Retina (tissue), 1 donor: Measurements from ENCODE around the gene DCANP1.

Experiments used
- DNase-seq: peaks from one replicate; pipeline ENCODE4 v3.0.0-alpha.2; 2016

DCANP1 gene

DNA sequence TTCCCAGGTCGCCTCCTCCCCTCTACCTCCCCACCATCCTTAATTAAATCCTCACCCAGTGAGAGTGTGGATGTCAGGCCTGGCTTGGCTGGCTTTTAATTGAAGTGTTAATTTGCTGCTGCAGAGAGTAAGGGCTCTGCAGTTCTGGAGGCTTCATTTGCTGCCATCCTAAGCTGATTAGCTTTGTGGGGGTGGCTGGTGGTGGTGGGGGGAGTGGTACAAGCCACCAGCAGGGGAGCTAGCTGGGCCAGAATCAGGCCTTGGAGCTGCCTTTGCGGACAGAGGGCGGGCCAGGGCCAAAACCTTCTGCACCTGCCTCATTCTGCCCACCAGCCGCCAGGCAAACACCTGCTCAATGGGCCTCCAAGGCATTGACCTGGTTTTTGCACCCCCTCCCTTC lies 31.8 kb upstream of the DCANP1 start:
- DNase-seq = no peak

DNA sequence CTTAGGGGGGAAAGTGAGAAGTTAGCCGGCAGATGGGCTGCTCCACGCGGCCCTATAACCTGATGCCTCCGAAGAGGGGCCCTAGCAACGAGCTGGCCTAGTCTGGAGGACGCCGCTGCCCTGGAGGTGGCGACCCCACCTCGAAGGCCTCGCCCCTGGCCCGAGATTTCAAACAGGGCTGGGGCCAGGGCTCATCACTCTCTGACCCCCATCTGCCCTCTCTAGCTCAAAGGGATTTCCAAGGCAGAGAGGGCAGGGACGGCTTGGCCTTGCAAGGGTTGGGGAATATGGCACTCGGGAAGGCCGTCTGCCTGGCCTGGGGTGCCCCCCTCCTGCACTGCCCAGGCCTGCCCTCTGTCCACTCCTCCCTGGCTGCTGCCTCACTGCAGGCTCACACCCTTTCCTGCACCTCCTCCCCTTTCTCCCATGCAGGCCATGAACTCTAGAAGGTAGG lies 30.5 kb upstream of the DCANP1 start:
- peak; percentile 76 for DNase-seq

DNA sequence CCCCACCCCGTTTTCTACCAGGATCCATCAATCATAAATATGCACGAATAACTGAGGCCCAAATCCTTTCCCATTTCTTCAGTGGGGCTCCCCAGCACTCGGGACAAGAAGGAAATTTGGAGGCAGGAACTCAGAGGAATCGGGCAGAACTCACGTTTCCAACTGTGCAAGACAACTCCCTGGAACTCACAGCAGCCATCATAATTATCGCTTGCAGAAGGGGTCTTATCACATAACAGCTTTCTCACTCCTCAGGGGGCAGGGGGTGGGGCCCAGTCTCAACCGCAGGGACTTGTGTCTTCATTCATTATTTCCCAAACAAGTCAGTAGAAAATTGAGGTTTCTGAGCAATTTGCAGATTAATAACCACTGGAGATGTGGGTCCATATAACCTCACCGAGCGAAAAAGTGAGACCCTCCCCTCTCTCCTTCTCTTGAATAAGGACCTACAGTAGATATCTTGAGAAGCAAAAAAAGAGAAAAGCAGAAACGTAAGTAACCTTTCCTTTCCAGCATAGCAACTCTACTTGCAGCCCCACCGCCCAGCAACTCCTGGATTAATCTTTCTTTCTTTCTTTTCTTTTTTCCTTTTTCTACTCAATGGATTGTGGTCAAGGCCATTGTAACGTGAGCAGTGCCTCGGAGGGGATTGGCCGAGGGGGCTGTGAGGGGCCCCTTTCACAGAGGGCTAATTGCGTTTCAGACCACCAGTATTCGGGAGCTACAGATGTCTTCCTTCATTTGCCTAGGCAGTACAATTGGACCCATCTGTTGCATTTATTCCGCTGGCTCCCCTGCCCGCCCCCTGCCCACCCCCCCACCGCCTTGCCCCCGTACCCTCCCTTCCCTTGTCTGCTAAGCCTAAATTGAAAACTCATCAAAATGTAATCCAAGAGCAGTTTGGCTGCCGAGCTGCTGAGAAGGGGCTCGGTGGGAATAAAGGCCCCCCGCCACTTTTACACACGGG lies 29.8 kb upstream of the DCANP1 start:
- DNase-seq = peak; percentile 54

DNA sequence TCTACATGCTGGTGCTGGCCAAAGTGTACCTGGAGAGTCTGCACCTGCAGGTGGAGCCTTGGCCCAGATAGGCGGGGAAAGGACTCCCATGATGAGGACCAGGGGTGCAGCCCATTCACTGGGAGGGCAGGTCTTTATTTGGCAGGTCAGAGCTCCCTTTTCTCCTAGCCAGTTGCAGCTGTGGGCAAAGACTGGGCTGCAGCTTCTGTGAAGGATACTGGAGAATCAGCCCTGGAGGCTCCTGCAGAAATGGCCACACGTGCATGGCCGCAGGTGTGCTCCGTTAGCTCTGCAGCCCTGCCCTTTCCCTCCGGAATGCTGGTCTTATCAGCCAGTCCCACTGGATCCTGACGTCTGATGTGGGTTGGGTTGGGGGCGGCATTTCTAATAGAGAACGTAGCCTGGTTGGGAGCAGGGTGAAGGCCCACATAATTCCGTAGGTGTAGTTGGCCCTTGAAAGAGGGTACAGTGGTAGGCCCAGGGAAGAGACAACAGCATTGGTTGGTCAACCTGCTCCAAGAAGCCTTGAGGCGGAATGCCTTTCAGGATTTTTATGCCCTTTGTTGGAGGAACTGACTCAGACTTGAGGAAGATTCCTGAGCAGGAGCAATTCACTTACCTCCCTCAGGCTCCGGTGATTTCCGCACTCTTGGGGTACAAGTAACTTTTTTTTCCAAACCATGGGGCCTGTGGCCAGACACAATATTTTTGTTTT lies 27.0 kb upstream of the DCANP1 start:
- no peak for DNase-seq

DNA sequence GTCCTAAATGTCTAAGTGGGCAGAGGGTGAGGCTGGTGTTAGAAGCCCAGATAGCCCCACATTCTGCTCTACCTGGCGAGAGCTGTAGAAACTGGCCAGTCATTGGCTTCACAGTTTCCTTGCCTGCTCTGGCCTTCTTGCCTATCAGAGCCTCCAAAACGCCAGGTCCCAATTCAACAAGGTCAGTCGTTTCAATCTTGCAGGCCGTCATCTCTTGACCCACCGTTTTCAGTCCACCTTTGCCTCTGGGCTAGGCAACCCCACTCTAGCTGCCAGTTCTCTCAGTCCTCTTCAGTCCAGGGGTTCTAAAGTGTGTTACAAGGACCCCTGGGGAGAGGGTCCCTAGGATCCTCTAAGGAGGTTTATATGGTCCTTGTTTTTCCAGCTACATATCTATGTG lies 25.0 kb upstream of the DCANP1 start:
- DNase-seq = no peak

DNA sequence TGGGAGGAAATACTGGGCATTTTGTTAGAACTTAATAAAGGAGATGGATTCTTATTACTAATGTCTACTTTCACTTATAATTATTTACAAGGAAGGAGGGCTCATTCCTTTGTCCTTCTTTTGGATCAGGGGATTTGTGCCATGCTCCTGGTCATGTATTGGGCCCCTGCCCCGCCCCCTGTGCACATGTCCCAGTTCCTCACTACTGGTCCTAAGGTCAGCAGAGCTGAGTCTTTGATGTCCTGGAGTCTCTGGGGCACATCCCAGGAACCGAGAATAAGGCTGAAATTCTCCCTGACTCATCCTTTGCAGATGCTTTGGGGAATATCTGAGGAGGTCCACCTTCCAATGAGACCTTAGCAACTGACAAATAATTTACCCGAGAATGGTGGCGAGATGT lies 24.6 kb upstream of the DCANP1 start:
- DNase-seq = no peak

DNA sequence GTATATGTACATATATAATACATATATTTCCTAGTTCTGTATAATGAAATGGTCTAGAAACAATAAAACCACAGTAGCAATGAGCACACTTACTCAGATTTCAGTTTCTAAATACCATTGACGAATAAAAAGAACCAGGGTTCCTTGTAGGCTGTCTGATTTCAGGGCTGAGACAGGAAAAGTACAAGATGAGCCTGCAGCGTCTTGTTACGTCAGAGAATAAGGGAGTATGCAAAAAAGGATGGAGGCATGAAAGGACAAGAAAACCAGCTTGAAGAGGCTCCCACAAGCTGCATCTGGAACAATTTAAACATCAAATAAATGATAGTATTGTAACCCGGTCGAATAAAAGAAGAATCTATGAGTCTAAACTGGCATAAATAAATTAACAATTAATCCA lies 22.8 kb upstream of the DCANP1 start:
- no peak for DNase-seq

DNA sequence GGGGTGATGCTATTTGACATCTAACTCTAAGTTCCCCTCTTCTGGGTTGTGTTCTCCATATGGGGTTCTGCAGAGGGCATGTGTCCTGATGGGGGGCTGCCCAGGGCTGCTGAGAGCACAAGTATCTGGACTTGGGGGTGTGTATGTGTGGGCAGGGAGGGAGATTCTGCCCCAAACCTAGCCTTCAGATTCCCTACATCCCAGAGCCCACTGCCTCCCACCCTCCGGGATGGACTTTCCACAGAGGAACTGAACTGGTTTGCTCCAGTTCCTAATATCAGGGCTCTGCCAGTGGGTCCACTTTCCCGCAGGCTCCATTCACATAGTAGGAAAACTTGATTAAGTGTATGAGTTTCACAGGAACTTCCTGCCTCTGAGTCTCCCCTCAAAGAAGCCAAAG lies 21.4 kb upstream of the DCANP1 start:
- no peak for DNase-seq

DNA sequence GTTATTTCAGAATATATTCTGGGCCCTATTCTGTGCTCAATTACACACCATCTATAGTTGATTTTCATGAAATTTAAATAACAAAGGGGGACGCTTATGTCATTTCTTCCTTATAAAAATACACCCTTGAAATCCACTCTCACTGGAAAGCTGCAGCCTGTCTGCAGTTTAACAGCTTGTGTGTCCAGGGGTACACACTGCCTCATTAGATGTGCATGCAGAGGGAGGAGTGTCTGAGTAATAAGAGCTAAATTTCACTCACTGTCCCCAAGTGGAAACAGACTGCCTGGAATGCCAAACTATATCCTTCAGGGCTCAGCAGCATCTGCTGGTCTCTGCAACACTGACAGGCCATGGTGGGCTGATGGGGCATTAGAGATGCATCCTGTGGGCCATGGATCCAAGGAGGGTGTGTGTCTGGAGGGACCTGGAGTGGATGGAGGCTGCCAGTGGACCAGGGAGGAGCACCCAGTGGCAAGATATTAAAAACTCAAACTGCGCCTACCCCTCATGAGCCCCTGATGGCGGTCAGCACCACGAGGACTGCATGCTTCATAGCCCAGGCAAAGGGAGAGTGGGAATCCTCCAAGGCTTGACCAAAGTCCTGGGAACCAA lies 20.8 kb upstream of the DCANP1 start:
- no peak for DNase-seq

DNA sequence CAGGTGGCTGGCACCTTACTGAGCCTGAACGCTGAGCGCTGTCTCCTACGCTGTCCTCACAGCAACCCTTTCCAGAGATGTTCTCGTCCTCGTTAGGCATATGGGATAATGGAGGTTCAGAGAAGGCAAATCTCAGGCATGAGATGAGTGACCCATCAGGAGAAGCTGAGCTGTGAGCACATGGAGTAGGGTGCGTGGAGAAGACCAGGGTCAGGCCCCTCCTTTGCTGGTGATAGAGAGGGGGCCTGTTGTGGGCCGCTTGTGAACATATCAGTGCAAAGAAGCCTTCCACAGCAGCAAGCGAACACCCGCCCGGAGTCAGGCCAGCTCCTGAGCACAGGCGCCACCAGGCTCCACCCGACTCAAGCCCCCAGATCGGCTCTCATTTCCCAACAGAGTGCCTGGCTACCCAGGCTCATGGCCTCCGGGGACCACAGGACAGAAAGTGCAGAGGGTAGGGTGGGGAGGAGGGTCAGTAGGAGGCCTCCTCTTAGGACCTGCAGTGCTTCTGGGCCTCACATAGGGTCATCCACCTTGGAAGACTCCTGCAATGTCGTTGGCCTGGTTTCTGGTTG lies 20.0 kb upstream of the DCANP1 start:
- no peak for DNase-seq

DNA sequence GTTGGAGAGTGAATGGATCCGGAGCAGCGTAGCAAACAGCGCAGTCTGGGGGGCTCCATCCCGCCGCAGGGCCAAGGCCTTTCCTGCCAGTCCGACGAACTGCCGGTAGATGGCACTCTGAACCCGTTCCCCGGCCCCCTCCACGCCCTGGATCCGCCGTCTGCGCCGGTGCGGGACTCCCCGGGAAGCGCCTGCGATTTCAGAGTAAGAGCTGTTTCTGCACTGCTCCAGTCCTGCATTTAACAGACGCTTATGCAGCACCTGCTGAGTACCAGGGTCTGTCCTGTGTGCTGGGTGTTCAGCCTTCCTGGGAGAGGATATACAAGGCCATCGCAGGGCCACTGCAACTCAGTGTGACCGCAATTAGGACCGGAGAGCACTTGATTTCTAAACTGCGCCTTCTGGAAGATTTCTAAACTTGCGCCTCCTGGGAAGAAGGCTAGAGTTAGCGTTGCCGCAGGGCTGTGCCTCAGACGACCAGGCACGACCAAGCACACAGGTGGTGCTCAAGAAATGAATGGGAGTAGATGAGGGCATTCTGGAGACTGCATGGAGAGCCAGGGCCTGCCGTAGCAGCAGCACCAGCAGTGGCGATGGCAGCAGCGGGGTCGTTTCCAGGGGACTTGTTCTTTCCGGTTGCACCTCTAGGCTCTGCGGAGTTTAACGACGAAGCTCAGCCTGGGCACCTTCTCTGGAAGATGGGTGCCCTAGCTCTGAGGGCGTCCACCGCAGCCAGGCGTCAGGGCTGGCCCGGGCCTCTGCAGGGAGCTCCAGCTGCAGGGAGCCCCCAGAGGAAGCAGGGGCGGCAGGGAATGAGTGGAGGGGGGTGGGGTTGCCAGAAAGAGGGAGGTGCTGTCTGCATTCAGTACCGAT lies 19.3 kb upstream of the DCANP1 start:
- peak; percentile 92 for DNase-seq

DNA sequence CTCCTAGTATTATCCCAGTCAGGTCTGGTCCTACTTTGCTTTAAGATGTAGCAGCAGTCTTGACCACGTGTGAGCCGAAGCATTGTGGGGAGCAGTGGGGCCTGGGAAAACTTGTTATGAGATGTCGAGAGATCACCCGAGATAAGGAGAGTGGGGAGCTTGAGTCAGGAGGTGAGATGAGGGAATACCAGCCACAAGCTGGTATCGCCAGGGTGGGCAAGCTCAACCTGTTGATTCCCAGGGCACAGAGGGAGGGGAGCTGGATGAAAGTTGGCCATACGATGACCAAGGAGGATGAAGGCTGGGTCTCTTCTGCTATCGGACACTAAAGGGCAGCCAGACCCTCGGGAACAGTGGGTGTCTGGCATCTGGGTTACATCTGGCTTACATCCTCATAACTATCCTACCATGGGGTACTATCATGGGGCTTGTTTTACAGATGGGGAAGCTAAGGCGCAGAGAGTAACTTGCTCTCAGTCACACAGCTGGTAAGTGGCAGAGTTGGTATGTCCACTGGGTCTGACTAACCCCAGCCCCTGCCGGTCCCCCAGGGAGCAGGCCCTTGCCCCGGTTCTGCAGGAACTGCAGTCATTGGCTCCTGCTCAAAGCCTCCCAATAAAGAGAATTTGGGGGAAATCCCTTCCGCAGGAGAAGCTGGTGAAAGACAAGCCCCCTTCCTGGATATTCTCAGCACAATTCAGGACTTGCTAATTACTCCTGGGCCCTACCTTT lies 18.4 kb upstream of the DCANP1 start:
- DNase-seq = no peak

DNA sequence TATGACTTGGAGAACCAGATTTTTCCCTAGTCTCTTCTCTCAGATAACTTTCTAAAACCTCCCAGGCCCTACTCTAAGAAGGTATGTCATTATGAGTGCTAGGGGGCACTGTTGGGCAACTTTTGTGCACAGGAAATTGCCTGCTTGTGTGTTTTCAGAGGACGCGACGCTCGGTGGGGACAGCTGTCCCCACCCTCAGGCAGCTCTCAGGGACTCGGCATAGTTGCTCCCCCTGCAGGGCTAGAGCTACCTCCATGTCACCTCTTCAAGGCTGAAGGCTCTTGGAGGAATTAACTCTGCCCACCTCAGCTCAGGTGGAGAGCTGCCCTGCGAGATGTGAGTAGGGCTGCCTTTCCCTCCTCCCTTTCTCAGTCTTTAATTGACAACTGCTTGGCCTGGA lies 15.2 kb upstream of the DCANP1 start:
- peak; percentile 65 for DNase-seq

DNA sequence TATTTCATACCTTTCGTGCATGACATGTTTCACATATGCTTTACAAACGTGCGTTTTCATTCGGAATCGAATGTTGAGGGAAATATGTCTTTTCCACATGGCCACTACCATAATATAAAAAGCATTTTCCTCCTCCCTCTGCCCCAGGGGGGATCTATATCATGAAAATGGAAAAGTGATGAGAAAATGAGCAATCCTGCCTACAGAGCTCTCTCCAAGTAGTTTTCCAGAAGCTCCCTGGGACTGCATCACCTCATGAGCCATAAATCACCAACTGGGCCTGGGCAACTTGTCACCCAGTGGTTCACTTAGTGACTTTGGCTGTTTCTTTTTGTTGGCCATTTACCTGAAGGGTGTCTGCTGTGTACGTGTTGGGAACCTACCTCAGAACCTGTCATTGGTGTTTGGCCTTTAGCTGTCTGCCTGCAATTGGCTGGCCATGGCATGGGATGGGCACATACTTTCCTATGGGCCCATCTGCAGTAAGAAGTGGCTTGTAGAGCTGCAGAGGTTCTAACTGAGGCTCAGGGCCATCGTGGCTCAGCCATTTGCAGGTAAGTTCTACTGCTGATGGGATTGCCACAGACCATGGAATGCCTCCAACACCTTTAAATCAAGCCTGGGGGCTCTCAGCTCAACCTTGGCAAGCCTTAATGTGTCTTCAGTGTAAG lies 14.5 kb upstream of the DCANP1 start:
- DNase-seq = no peak

DNA sequence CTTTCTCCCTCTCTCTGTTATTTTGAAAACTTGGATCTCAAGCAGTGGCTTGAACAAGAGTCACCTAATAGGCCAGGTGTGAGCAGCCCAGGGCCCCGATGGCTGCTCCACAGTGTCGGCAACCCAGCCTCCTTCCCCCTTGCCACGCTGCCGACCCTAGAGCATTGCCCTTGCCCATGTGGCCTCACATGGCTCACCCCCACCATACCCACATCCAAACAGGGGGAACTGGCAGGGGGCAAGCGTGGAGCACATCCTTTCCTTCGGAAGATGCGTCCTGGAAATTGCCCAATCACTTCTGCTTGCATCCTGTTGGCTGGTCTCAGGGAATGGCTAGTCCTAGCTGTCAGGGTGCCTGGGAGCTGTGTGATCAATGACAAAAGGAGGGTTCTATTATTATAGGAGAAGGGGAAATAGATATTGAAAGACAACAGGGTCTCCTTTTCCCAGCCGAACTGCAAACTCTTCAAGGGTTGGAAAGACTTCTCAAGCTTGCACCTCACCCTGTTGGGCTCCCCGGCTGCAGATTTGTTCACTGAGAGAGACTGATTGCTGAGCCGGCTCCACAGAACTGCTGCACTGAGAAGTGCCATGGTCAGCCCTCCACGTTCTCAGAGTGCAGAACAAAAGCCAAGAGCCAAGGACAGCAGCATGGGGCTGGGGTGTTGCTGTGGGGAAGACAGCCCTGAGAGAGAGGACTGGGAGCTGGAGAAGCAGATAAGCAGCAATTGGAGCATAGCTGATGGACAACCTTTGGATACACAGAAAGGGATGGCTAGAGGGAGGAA lies 13.3 kb upstream of the DCANP1 start:
- DNase-seq = no peak

DNA sequence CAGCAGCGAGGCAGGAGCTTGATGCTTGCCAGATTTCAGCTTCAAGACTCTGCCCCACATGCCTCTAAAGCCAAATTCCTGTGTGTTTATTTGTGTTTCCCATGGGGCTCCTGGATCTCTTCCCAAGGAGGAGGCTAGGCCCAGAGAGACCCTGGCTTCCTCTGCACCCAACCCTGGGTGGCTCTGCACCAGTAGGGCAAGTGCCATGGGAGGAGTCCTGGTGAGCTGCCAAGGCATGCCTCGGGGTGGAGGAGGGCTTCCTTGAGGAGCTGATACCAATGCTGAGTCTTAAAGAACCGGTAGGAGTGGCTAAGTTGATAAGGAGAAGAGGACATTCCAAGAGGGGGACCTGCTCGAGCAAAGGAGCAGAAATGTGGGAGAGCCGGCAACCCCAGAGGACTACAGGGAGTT lies 11.8 kb upstream of the DCANP1 start:
- no peak for DNase-seq

DNA sequence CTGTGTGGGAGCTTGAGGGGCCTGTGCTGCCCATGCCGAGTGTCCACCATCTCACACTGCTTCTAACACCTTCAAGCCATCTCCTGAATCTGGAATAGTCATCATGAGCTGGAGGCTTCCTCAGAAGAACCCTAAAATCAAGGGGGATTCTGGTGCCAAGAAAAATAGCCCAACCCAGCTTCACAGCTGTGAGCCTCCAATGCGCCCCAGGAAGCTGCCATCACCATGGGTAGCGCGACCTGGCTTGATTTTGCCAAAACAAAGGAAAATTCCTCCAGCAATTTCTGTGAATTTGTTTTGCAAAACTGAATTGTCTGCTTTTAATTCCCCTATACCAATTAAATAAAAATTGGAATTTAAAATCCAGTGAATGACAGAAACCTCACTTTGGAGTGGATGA lies 11.2 kb upstream of the DCANP1 start:
- DNase-seq = no peak

DNA sequence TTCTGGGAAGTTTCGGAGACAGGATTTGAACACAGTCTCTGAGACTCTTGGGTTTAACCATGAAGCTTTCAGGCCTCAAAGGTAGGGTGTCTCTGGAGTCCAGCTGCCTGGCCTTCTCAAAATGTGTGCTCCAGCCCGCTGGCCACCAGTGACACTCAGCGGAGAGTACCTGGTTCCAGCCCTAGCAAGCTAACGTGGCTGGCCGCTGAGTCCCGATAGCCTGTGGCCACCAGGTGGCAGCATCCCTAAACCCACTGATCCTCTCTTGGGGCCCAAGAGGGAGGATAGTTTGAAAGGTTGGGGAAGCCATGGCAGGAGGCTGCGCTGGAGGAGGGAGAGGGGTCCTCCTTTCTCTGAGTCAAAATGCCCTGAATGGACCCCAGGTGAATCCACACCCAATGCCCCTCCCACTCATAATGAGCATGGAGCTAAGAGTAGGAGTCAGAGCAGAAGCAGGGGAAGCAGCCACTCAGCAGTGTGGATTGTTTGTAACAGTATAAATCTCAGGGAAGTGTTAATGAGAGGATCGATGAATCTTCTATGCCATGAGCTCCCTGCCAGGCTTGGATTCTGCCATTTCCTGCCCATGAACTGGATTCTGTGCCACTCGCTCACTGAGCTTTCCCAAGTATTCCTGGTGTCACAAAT lies 10.4 kb upstream of the DCANP1 start:
- DNase-seq = peak; percentile 79
